Breast epithelium (tissue), 3 donors: ENCODE data around the gene AP4S1.

ENCODE experiments used
- POLR2A ChIP-seq: fragments of 450-650 bp; IDR thresholded peaks from one replicate; pipeline ENCODE4 v1.6.1; 2016; ENCODE audit warnings: antibody characterized with exemption, mild to moderate bottlenecking, moderate library complexity
- POLR2AphosphoS5 ChIP-seq, 3 donors: sonication (generic); formaldehyde crosslinking; IDR thresholded peaks; one replicate each; pipeline ENCODE4 v1.6.1; 2017; ENCODE audit warnings: antibody characterized with exemption in 3 of 3
- TF ChIP-seq, protein P1 (sequence below), 3 donors: fragments of 450-650 bp; IDR thresholded peaks; one replicate each; pipeline ENCODE4 v1.5.1; 2016 to 2017; ENCODE audit warnings: antibody characterized with exemption in 3 of 3, mild to moderate bottlenecking in 3 of 3, moderate library complexity in 3 of 3

DNA sequence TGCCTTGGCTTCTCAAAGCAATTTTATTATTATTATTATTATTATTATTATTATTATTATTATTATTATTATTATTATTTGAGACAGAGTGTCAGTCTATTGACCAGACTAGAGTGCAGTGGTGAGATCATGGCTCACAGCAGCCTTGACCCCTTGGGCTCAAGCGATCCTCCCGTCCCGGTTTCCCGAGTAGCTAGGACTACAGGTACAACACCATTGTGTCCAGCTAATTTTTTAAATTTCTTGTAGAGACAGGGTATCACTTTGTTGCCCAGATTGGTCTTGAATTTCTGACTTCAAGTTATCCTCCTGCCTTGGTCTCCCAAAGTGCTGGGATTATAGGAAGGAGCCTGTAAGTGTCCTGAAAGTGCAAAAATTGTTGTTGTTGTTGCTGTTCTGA, 11.6 kb upstream of the AP4S1 start:
- TF ChIP-seq, protein P1, sequence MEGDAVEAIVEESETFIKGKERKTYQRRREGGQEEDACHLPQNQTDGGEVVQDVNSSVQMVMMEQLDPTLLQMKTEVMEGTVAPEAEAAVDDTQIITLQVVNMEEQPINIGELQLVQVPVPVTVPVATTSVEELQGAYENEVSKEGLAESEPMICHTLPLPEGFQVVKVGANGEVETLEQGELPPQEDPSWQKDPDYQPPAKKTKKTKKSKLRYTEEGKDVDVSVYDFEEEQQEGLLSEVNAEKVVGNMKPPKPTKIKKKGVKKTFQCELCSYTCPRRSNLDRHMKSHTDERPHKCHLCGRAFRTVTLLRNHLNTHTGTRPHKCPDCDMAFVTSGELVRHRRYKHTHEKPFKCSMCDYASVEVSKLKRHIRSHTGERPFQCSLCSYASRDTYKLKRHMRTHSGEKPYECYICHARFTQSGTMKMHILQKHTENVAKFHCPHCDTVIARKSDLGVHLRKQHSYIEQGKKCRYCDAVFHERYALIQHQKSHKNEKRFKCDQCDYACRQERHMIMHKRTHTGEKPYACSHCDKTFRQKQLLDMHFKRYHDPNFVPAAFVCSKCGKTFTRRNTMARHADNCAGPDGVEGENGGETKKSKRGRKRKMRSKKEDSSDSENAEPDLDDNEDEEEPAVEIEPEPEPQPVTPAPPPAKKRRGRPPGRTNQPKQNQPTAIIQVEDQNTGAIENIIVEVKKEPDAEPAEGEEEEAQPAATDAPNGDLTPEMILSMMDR (IDR thresholded peaks at IDR 0.05), result no peak
- TF ChIP-seq POLR2AphosphoS5 (IDR thresholded peaks at IDR 0.05) (no peak), POLR2A (no peak)
